HG03565 (cell line): ENCODE data around the gene DNAJC11.
"Not testable (repeated sequence)": the region's sequence is repeated elsewhere in the genome, so short reads cannot be mapped to it uniquely, and the experiment has no call there.

Experiments used
- ATAC-seq: cut with Tn5 transposase; IDR thresholded peaks from one replicate; pipeline ENCODE4 v1.9.1; 2021; ENCODE audit warnings: mild to moderate bottlenecking, moderate library complexity; ENCODE audit not compliant: unreplicated experiment

DNAJC11 gene

DNA sequence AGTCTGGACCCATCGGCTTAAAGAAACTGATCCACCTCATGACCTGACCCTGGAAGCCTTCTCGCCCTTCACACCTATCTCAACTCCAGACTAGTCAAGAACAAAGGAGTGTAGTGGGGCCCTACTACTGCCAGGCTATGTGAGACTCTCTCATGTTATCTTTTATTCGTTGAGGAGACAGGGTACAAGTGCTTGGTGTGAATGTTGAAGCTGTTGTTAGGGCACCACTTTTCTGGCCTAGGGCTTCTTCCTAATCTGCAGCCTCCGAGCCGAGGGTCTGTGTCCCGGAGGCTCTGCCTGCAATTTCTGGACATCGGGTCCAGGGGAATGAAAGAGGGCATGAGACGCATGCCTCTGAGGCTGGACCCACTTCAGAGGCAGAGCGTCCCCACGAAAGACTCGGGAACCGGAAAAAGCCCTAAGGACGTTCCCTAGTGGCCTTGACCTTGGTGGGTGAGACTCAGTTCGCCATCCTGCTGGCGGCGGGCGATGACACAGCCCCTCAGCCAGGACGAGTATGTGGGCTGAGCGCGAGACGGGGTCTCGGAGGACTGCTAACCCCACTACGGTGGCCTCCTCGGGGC lies 671 bp downstream of the DNAJC11 start:
- no peak for ATAC-seq

DNA sequence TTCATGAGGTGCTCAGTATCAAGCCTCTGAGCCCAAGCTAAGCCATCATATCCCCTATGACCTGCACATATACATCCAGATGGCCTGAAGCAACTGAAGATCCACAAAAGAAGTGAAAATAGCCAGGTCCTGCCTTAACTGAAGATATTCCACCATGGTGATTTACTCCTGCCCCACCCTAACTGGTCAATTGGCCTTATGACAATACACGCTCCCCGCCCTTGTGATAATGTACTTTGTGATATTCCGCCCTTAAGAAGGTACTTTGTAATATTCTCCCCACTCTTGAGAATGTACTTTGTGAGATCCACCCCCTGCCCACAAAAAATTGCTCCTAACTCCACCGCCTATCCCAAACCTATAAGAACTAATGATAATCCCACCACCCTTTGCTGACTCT lies 1.7 kb downstream of the DNAJC11 start:
- not testable (repeated sequence) for ATAC-seq

DNA sequence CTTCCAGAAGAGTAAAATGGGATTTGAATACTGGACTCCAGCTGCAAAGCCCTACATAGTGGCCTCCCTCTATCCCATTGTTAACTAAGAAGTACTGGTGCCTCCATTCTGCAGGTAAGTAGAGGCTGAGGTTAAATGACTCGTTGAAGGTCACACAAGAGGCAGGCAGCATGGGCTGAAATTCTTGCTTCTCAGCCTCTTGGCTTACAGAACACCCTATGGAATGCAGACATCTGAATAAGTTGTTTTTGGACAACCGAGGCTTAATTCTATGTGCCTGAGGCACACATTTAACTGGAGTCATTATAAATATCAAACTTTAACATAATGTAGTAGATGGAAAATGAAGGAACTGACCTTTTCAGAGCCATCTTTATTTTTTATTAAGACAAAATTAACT lies 5.7 kb downstream of the DNAJC11 start:
- no peak for ATAC-seq

GRCh38 chr1:6694121-6694713 lies 7.4 kb downstream of the DNAJC11 start:
- no peak for ATAC-seq

GRCh38 chr1:6692956-6693355 lies 8.7 kb downstream of the DNAJC11 start:
- ATAC-seq: no peak

DNA sequence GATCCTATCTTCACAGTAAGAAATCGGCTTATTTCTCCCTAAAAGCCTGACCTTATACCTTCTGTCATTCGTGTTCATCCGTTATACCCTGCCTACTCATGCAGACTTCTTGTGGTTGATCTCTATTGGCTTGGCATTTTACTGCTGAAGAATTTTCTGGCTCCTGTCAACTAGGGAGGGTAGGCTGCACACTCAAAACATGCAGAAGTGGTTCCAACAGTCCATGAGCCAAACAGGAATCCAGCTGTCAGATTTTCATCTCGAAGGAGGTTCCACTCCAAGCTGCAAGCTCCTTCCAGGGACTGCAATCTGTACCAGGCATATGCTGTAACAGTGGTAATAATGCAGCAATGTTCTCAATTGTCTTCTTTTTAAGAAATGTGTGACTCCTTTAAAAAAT lies 10.1 kb downstream of the DNAJC11 start:
- no peak for ATAC-seq

GRCh38 chr1:6690186-6690585 lies 11.4 kb downstream of the DNAJC11 start:
- no peak for ATAC-seq

GRCh38 chr1:6688757-6689156 lies 12.9 kb downstream of the DNAJC11 start:
- no peak for ATAC-seq

DNA sequence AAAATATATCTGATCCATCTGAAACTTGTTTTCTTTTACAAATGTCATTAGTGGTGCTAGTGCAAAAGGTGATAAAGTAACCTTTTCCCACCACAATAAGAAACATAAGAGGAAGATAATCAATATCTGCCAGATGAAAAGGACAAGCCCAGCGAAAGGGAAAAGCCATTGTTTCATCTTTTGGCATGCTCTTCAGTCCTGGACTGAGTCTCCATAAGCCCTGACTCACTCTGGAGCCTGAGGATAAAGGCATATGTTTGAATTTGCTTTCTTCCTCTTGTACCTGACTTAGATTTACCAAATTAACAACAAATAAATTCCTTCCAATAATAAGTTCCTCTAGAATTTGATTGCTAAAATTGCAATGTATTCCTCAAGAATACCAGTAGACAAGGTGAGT lies 13.6 kb downstream of the DNAJC11 start:
- no peak for ATAC-seq

DNA sequence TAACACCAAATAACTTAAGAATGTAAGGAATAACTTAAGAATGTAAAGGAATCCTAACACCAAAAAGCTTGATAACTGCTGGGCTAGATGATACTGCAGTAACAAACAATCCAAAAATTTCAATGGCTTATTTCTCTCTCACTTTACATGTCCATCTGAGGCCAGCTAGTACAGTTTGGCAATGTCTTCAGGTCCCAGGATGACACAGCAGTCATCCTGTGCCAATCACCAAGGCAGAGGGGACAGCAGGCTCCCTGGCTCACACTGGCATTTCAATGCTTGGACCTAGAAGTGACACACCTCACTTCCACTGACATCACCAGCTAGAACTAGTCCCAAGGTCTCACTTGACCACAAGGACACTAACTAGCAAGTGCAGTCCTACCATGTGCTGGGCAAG lies 15.3 kb downstream of the DNAJC11 start:
- no peak for ATAC-seq

GRCh38 chr1:6685381-6685780 lies 16.2 kb downstream of the DNAJC11 start:
- no peak for ATAC-seq

DNA sequence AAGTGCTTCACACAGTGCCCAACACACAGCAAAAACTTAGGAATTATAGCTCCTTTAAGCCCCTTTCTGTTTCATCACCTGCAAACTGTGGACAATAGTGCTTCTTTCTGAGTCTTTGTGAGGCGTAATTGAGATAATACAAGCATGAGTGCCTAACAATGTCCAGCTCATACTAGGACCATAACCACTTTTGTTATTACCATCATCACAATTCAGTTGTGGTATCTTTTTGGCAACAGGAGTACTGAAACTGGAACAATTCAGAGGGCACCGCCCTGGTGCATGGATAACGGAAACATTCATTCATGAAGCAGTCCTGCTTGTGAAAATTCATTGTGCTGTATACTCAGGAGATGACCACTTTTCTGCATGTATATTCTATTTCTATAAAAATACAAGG lies 18.2 kb downstream of the DNAJC11 start:
- ATAC-seq: no peak

DNA sequence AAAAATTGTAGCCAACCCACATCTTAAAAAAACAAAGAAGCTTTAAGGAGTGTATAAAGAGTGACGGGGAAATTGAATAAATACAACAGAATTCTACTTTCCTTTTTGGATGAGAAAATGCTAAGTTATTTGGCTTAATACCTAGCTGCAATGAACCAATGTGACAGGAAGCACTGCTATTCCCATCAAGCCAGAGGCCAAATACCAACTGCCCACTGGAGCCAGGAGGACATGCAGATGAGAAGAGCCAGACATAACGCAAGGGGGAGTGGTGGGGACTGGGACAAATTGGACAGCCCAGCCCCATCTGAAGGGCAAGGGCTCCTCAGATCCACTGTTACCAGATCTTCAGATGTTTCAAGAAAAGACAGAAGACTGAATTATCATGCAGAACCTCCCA lies 25.7 kb downstream of the DNAJC11 start:
- no peak for ATAC-seq

DNA sequence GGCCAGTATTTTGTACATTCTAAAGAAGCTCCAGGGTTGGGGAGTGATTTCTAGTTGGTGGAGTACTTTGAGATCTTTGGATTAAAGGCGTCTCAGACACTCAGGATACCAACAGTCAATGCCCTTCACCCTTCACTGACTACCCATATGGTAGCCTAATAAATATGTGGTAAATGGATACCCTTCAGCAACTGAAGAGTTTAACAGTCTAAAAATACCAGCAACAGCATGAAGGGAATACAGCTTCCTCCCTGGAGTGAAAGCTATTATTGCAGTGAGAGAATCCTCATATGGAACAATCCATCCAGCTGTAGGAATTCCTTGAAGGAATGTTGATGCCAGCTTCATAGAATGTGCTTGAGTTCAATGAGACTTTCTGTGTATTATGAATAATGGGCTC lies 26.8 kb downstream of the DNAJC11 start:
- ATAC-seq: no peak

GRCh38 chr1:6673816-6674398 lies 27.7 kb downstream of the DNAJC11 start:
- no peak for ATAC-seq

DNA sequence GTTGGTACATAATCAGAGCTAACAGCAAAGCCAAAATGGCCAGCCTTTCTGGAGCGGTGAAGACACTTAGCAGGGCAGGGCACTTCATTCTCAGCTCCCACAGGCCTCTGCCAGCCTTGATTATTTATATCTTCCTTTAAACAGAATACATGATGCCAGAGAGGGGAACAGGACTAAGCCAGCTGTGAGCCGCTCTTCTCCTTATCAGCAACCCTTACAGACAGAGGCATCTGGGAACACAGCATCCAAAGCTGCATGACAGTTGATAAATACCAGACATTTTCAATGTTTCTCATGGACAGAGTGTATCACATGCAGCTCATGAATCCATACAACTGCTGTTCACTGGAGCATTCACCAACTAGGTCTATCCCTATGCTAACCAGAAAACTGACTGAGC lies 29.1 kb downstream of the DNAJC11 start:
- no peak for ATAC-seq

DNA sequence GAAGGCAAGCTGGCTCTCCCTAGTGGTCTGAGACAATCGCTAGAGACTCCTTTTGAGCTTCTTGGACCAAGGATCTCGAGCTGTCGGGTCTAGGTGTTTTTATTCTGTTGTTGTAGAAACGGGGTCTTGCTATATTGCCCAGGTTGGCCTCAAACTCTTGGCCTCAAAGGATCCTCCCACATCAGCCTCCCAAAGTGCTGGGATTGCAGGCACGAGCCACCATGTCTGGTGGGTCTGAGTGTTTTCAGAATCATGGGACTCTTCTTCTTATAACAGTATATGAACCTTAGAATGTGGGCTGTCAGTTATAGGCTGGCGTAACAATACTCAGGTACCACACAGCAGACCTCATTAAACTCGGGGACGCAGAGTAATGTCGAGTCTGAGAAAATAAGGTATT lies 33.1 kb downstream of the DNAJC11 start:
- no peak for ATAC-seq

DNA sequence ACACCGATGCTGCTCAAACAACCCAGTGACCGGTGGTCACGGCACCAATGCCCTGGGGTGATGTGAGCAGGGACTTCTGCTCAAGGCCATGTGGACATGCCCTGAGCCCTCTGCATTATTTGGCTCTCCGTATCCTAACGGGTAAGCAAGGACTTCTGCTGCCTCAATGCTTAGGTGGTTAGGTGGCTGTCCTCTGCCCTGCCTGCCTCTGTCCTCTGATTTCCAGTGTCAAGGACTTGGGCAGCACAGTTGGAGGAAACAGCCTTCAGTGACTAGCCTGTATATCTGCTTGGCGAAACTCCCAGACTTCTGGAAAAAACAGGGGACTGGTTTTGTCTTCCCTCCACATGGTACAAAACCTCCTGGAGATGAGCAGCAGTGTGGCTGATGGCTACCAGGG lies 34.5 kb downstream of the DNAJC11 start:
- no peak for ATAC-seq

- no peak for ATAC-seq
These were observed 34.9 kb downstream of the DNAJC11 start for GRCh38 chr1:6666696-6667095.

DNA sequence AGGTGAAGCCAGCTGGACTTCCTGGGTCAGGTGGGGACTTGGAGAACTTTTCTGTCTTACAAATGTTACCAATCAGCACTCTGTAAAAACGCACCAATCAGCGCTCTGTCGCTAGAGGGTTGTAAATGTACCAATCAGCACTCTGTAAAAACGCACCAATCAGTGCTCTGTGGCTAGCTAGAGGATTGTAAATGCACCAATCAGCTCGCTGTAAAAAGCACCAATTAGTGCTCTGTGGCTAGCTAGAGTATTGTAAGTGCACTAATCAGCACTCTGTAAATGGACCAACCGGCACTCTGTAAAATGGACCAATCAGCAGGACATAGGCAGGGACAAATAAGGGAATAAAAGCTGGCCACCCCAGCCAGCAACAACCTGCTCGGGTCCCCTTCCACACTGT lies 39.1 kb downstream of the DNAJC11 start:
- not testable (repeated sequence) for ATAC-seq

DNA sequence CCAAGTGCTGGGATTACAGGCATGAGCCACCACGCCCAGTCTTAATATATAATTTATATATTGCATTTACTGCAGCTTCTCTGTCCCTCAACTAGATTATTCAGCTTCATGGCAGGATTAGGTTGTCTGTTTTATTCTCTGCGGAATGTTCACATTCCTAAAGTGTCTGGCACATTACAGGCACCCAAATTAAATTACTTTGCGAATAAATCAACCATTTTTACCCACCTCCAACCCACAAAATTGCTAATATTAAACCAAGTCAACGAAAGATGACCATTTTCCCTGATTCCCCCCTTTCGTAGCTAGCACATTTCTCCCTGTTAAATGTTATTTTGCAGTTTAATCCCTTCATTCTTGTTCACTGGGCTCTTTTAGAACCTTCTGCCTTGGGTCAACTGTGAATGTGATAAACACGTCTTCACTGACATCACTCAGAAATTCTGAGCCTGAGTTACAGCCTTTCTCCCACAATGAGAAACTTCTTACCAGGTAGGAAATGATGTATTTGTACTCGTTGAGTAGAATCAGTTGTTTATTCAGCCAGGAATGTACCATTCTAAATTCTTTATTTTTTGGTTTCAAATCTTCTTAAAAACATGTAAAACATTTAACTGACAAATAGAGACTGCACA lies 41.1 kb downstream of the DNAJC11 start:
- no peak for ATAC-seq

DNA sequence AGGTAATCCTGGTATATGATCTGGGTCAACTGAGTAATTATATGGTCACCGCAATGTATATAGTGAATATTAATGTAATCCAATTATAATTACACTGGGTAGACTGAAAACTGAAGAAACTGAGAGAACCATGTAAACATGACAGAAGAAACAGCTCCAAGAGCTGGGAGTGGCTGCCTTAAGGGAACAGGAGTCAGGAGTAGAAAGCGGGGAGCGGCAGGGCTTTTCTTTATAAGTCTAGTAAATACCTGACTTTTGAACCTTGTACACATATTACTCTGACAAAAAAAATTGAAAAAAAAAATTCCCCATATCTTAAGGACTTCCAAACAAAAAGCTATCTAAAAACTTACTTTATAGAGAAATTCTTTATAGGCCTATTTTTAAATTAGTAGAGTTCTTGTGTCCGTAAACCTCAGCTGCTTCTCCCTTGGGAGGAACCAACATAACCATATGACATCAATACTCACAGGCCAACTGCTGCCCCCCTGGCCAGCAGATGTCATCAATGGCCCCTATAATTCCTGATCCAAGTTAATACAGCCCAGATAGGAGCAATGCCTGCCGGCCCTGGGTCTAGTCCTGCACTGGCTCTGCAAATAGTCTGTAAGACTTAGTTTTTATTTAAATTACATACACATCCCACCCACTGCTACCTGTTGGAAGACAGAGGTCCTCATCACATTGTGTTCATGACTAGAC lies 43.1 kb downstream of the DNAJC11 start:
- ATAC-seq: no peak
